ENCODE measurements around the gene ACADM.
"Not testable (repeated sequence)": the region's sequence is repeated elsewhere in the genome, so short reads cannot be mapped to it uniquely, and the experiment has no call there.

ACADM gene

GRCh38 chr1:75708910-75709309 lies 15.6 kb upstream of the ACADM start:
- no peak overlapping the region for H3K4me3 ChIP-seq (ENCODE audit: low read depth, low read length)
- no peak for TF ChIP-seq CTCF (IDR thresholded peaks at IDR 0.05; ENCODE audit: low read depth, low read length, missing control alignments)
- no peak for DNase-seq (ENCODE audit: low read depth)

GRCh38 chr1:75710832-75711231 lies 13.7 kb upstream of the ACADM start:
- DNase-seq (ENCODE audit: low read depth), result no peak
- TF ChIP-seq CTCF (IDR thresholded peaks at IDR 0.05; ENCODE audit: low read depth, low read length, missing control alignments), result no peak
- H3K4me3 ChIP-seq (ENCODE audit: low read depth, low read length), result no peak overlapping the region

GRCh38 chr1:75711846-75712245 lies 12.7 kb upstream of the ACADM start:
- no peak for DNase-seq (ENCODE audit: low read depth)
- no peak for TF ChIP-seq CTCF (IDR thresholded peaks at IDR 0.05; ENCODE audit: low read depth, low read length, missing control alignments)
- H3K4me3 ChIP-seq (ENCODE audit: low read depth, low read length), result no peak overlapping the region

GRCh38 chr1:75712306-75712705 lies 12.2 kb upstream of the ACADM start:
- no peak overlapping the region for H3K4me3 ChIP-seq (ENCODE audit: low read depth, low read length)
- TF ChIP-seq CTCF (IDR thresholded peaks at IDR 0.05; ENCODE audit: low read depth, low read length, missing control alignments), result no peak
- no peak for DNase-seq (ENCODE audit: low read depth)

GRCh38 chr1:75719810-75720209 lies 4.7 kb upstream of the ACADM start:
- no peak for TF ChIP-seq CTCF (IDR thresholded peaks at IDR 0.05; ENCODE audit: low read depth, low read length, missing control alignments)
- no peak overlapping the region for H3K4me3 ChIP-seq (ENCODE audit: low read depth, low read length)
- no peak for DNase-seq (ENCODE audit: low read depth)

GRCh38 chr1:75720325-75720724 lies 4.2 kb upstream of the ACADM start:
- TF ChIP-seq CTCF (IDR thresholded peaks at IDR 0.05; ENCODE audit: low read depth, low read length, missing control alignments), result no peak
- no peak for DNase-seq (ENCODE audit: low read depth)
- H3K4me3 ChIP-seq (ENCODE audit: low read depth, low read length), result no peak overlapping the region

- no peak overlapping the region for H3K4me3 ChIP-seq (ENCODE audit: low read depth, low read length)
- TF ChIP-seq CTCF (IDR thresholded peaks at IDR 0.05; ENCODE audit: low read depth, low read length, missing control alignments), result no peak
- no peak for DNase-seq (ENCODE audit: low read depth)
These were observed 3.7 kb upstream of the ACADM start for GRCh38 chr1:75720820-75721219.

GRCh38 chr1:75722246-75722645 lies 2.3 kb upstream of the ACADM start:
- not testable (repeated sequence) for H3K4me3 ChIP-seq (ENCODE audit: low read depth, low read length); DNase-seq (ENCODE audit: low read depth)
